ENCODE data around the gene TAPT1. TPM values are rescaled to one million over a fixed set of nuclear protein-coding genes. Genes with fewer than 3 reads are reported as not detected.

Gene TAPT1
- total and polyA plus RNA-seq, 2 donors (not counting 1 experiment from before 2014, with no cell fraction given), result 58.4 to 76.0 TPM

DNA sequence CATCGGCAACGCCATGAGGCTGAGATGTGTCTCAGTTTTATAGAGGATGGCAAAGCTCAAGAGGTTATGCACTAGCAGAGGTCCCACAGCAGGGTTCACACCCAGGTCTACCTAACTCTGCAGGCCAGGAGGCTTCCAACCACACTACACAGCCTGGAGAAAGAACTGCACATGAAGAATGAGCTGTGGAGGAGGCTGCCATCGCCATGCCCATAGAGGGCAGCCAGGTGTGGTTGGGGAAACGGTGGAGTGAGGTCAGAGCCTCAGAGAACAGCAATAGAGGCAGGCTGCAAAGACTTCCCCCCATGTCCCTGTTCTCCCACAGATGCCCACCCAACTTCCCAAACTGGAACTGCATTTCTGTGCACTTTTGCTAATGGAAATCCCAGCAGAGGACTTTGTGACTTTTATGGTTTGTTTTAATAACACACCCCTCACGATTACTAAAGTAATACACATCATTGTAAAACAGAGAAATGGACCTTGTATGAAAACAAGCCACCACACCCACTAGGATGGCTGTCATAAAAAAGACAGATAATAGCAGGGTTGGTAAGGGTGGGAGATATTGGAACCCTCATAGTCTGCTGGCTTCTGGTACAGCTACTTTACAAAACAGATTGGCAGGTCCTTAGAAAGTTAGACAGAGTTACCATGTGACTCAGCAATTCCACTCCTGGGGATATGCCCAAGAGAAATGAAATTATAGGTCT, 83.5 kb downstream of the TAPT1 start:
- TF ChIP-seq EZH2 (IDR thresholded peaks at IDR 0.05; ENCODE audit: borderline replicate concordance, insufficient read depth, low read depth, low read length, poor library complexity, severe bottlenecking), result no peak
- no peak for TF ChIP-seq CTCF (IDR thresholded peaks at IDR 0.05)
- Histone ChIP-seq H4K20me1 (ENCODE audit: control insufficient read depth, insufficient read depth, low read length, poor library complexity, severe bottlenecking) (no peaks in the 10 kb centered on the region), H3K4me2 (replicated peaks; ENCODE audit: low read depth, low read length, poor library complexity, severe bottlenecking) (no peak overlapping the region), H3K79me2 (ENCODE audit: control insufficient read depth, insufficient read depth, low read length) (no peaks in the 10 kb centered on the region), H3K27me3 (replicated peaks in 1 of 4; ENCODE audit: control extremely low read depth in 1 of 4, control insufficient read depth in 3 of 4, insufficient read depth in 4 of 4, low read length in 3 of 4) (peaks cover 0 to 5% (median 0%) of the 10 kb centered on the region in 4 experiments), H3K4me1 (ENCODE audit: control insufficient read depth in 2 of 2, insufficient read depth in 2 of 2, low read length in 2 of 2) (no peaks in the 10 kb centered on the region), H3K9ac (ENCODE audit: low read length) (no peak overlapping the region), H3K36me3 (replicated peaks in 1 of 2; ENCODE audit: control extremely low read depth in 1 of 2, control insufficient read depth in 1 of 2, extremely low read depth in 1 of 2, insufficient read depth in 2 of 2, low read length in 1 of 2) (no peaks in the 10 kb centered on the region), H3K9me3 (ENCODE audit: control extremely low read depth in 1 of 3, control insufficient read depth in 2 of 3, insufficient read depth in 1 of 3, low read length in 2 of 3) (peaks cover 1 to 27% (median 3%) of the 10 kb centered on the region in 3 donors), H3K27ac (ENCODE audit: low read length in 2 of 2) (no peak overlapping the region), H3K4me3 (ENCODE audit: control extremely low read depth in 1 of 5, extremely low read depth in 1 of 5, insufficient read depth in 1 of 5, low read depth in 2 of 5, low read length in 4 of 5) (no peak overlapping the region), H2AFZ (ENCODE audit: insufficient read depth, low read depth, low read length, poor library complexity, severe bottlenecking) (no peak overlapping the region)
- Mint-ChIP-seq H3K9me3 (ENCODE audit: insufficient read depth) (peaks cover 12% of the 10 kb centered on the region), H3K27me3 (peaks cover 8% of the 10 kb centered on the region), H3K27ac (no peak overlapping the region), H3K4me1 (no peaks in the 10 kb centered on the region), H3K4me3 (no peak overlapping the region)
- no CpG with 5 or more reads among the region's 5 CpGs for whole genome bisulfite sequencing (ENCODE audit: insufficient coverage)
- ChIA-PET CTCF (no interaction called here), POLR2A (no interaction called here)
- no peak for DNase-seq
- no peak for ATAC-seq (ENCODE audit: low read depth)
- intact Hi-C loops (cut with micrococcal nuclease), result no loop called here

GRCh38 chr4:16140879-16141249, 85.4 kb downstream of the TAPT1 start:
- no peak for ATAC-seq (ENCODE audit: low read depth)
- POLR2A ChIA-PET, result no interaction called here
- peaks cover 1 to 28% (median 3%) of the 10 kb centered on the region in 3 donors for H3K9me3 ChIP-seq (ENCODE audit: control extremely low read depth in 1 of 3, control insufficient read depth in 2 of 3, insufficient read depth in 1 of 3, low read length in 2 of 3)
- no peak overlapping the region for H3K9ac ChIP-seq (ENCODE audit: low read length)
- no peak overlapping the region for H3K27ac ChIP-seq (ENCODE audit: low read length in 2 of 2)
- no peaks in the 10 kb centered on the region for H3K4me1 ChIP-seq (ENCODE audit: control insufficient read depth in 2 of 2, insufficient read depth in 2 of 2, low read length in 2 of 2)
- Mint-ChIP-seq H3K4me1 (no peaks in the 10 kb centered on the region), H3K27ac (no peak overlapping the region), H3K4me3 (no peak overlapping the region), H3K9me3 (ENCODE audit: insufficient read depth) (peaks cover 10% of the 10 kb centered on the region), H3K27me3 (peaks cover 13% of the 10 kb centered on the region)
- H4K20me1 ChIP-seq (ENCODE audit: control insufficient read depth, insufficient read depth, low read length, poor library complexity, severe bottlenecking), result no peaks in the 10 kb centered on the region
- H2AFZ ChIP-seq (ENCODE audit: insufficient read depth, low read depth, low read length, poor library complexity, severe bottlenecking), result no peak overlapping the region
- H3K36me3 ChIP-seq (replicated peaks in 1 of 2; ENCODE audit: control extremely low read depth in 1 of 2, control insufficient read depth in 1 of 2, extremely low read depth in 1 of 2, insufficient read depth in 2 of 2, low read length in 1 of 2), result no peaks in the 10 kb centered on the region
- no peaks in the 10 kb centered on the region for H3K79me2 ChIP-seq (ENCODE audit: control insufficient read depth, insufficient read depth, low read length)
- peaks cover 0 to 9% (median 0%) of the 10 kb centered on the region in 4 experiments for H3K27me3 ChIP-seq (replicated peaks in 1 of 4; ENCODE audit: control extremely low read depth in 1 of 4, control insufficient read depth in 3 of 4, insufficient read depth in 4 of 4, low read length in 3 of 4)
- CTCF ChIA-PET, result no interaction called here
- no peak overlapping the region for H3K4me2 ChIP-seq (replicated peaks; ENCODE audit: low read depth, low read length, poor library complexity, severe bottlenecking)
- TF ChIP-seq EZH2 (IDR thresholded peaks at IDR 0.05; ENCODE audit: borderline replicate concordance, insufficient read depth, low read depth, low read length, poor library complexity, severe bottlenecking) (no peak), CTCF (IDR thresholded peaks at IDR 0.05) (no peak)
- intact Hi-C loops (cut with micrococcal nuclease), result no loop called here
- DNase-seq, result no peak
- H3K4me3 ChIP-seq (ENCODE audit: control extremely low read depth in 1 of 5, extremely low read depth in 1 of 5, insufficient read depth in 1 of 5, low read depth in 2 of 5, low read length in 4 of 5), result no peak overlapping the region

Data from B cell (primary cell).